KMS-11 (cell line): ENCODE results near the gene ZKSCAN3.

ENCODE experiments used
- H2AFZ ChIP-seq: fragments of 200-600 bp; sonication (generic); 2 replicates; pipeline ENCODE4 v1.6.1; 2016; ENCODE audit warnings: antibody characterized with exemption, mixed run types, low read depth
- H3K27ac ChIP-seq: fragments of 200-600 bp; sonication (generic); 2 replicates; pipeline ENCODE4 v1.6.1; 2016; ENCODE audit warnings: mild to moderate bottlenecking, mixed run types
- H3K27me3 ChIP-seq: fragments of 200-600 bp; sonication (generic); 2 replicates; pipeline ENCODE4 v1.6.1; 2017; ENCODE audit warnings: mild to moderate bottlenecking, low read depth, mixed run types, moderate library complexity; ENCODE audit not compliant: insufficient read depth
- H3K36me3 ChIP-seq: fragments of 200-600 bp; sonication (generic); 2 replicates; pipeline ENCODE4 v1.6.1; 2017; ENCODE audit warnings: mild to moderate bottlenecking, mixed run types; ENCODE audit not compliant: insufficient read depth
- H3K4me1 ChIP-seq: fragments of 200-600 bp; sonication (generic); 2 replicates; pipeline ENCODE4 v1.6.1; 2016; ENCODE audit warnings: mild to moderate bottlenecking, low read depth, mixed run types; ENCODE audit not compliant: poor library complexity, severe bottlenecking
- H3K4me2 ChIP-seq: fragments of 200-600 bp; sonication (generic); 2 replicates; pipeline ENCODE4 v1.7.0; 2016; ENCODE audit warnings: mild to moderate bottlenecking, mixed run types
- H3K4me3 ChIP-seq: fragments of 200-600 bp; sonication (generic); IDR thresholded peaks from 2 replicates; pipeline ENCODE4 v1.6.1; 2017; ENCODE audit warnings: low read depth, low read length, mixed read lengths; ENCODE audit not compliant: insufficient read depth
- H3K79me2 ChIP-seq: fragments of 200-600 bp; sonication (generic); 2 replicates; pipeline ENCODE4 v1.6.1; 2016; ENCODE audit warnings: low read depth, mixed run types; ENCODE audit not compliant: insufficient read depth
- H3K9ac ChIP-seq: fragments of 200-600 bp; sonication (generic); 2 replicates; pipeline ENCODE4 v1.6.1; 2016; ENCODE audit warnings: mild to moderate bottlenecking, mixed run types
- H4K20me1 ChIP-seq: fragments of 200-600 bp; sonication (generic); 2 replicates; pipeline ENCODE4 v1.6.1; 2016; ENCODE audit warnings: mild to moderate bottlenecking, mixed run types; ENCODE audit not compliant: insufficient read depth
- CTCF ChIP-seq: fragments of 200-600 bp; sonication (generic); conservative IDR thresholded peaks from 2 replicates; pipeline ENCODE4 v1.6.1; 2017; ENCODE audit warnings: low read depth, mild to moderate bottlenecking, antibody characterized with exemption, low read length, moderate library complexity, mixed read lengths

The ZKSCAN3 gene

GRCh38 chr6:28335040-28335563, 14.6 kb upstream of the ZKSCAN3 start:
- Histone ChIP-seq H3K27me3 (no peaks in the 10 kb centered on the region), H3K4me2 (peak overlapping the region; percentile 76), H2AFZ (peak overlapping the region; percentile 72), H3K4me1 (peaks cover 6% of the 10 kb centered on the region), H3K79me2 (no peaks in the 10 kb centered on the region), H3K36me3 (no peaks in the 10 kb centered on the region), H3K27ac (no peak overlapping the region), H4K20me1 (no peaks in the 10 kb centered on the region), H3K4me3 (no peak overlapping the region), H3K9ac (no peak overlapping the region)
- TF ChIP-seq CTCF, result no peak

- Histone ChIP-seq H3K4me3 (no peak within 1 kb of the TSS), H3K36me3 (no peaks in the 10 kb centered on the region), H3K4me2 (peak within 1 kb of the TSS; percentile 76), H4K20me1 (no peaks in the 10 kb centered on the region), H3K79me2 (no peaks in the 10 kb centered on the region), H3K9ac (peak within 1 kb of the TSS; percentile 77; the same call in 1 of the 2 replicates), H2AFZ (peak within 1 kb of the TSS; percentile 72), H3K27me3 (no peaks in the 10 kb centered on the region), H3K27ac (peak within 1 kb of the TSS; percentile 69), H3K4me1 (peaks cover 6% of the 10 kb centered on the region)
- no peak for TF ChIP-seq CTCF
These were observed 14.0 kb upstream of the ZKSCAN3 start, which contains the start of gene ZSCAN31 for GRCh38 chr6:28335564-28336283. TSS of gene ZSCAN31 (minus strand) at chr6:28336148. CDS start at chr6:28329683, 6,465 bp downstream.

GRCh38 chr6:28336284-28337120, 13.2 kb upstream of the ZKSCAN3 start:
- Histone ChIP-seq H2AFZ (peak overlapping the region; percentile 72), H3K36me3 (no peaks in the 10 kb centered on the region), H3K4me2 (peak overlapping the region; percentile 76), H3K27me3 (no peaks in the 10 kb centered on the region), H3K79me2 (no peaks in the 10 kb centered on the region), H3K27ac (peak overlapping the region; percentile 69), H4K20me1 (no peaks in the 10 kb centered on the region), H3K4me3 (no peak overlapping the region), H3K9ac (peak overlapping the region; percentile 77; the same call in 1 of the 2 replicates), H3K4me1 (peaks cover 6% of the 10 kb centered on the region)
- TF ChIP-seq CTCF, result no peak

- no peaks in the 10 kb centered on the region for H3K79me2 ChIP-seq
- TF ChIP-seq CTCF, result no peak
These were observed 12.6 kb upstream of the ZKSCAN3 start for GRCh38 chr6:28337121-28337520.

More at GRCh38 chr6:28337121-28337520, 12.6 kb upstream of the ZKSCAN3 start:
- Histone ChIP-seq H3K27ac (no peak overlapping the region), H4K20me1 (no peaks in the 10 kb centered on the region), H3K4me2 (peak overlapping the region; percentile 76), H3K36me3 (no peaks in the 10 kb centered on the region), H3K27me3 (no peaks in the 10 kb centered on the region), H3K9ac (no peak overlapping the region), H3K4me3 (no peak overlapping the region), H3K4me1 (peaks cover 6% of the 10 kb centered on the region), H2AFZ (peak overlapping the region; percentile 72; the same call in 1 of the 2 replicates)
